ENCODE results near the gene NELL1.

DNA sequence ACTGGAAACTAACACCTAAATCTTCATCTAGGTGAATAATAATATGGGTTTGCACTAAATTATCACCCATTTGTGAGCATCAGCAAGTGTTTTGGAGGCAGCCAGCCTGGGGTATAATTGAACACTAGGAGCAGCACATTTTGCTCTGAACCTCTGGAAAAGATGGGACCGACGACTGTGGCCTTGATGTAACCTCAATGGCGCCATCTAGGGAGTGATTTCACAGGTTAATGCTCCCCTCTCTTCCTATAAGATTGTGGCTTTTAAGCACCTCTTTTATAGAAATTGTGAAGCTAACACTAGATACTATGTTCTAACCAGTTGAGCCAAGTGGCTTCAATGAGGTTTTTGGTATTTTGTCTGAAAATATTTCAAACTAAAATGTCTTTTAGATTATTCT lies 203.7 kb downstream of the NELL1 start:
- TF ChIP-seq, protein P1, sequence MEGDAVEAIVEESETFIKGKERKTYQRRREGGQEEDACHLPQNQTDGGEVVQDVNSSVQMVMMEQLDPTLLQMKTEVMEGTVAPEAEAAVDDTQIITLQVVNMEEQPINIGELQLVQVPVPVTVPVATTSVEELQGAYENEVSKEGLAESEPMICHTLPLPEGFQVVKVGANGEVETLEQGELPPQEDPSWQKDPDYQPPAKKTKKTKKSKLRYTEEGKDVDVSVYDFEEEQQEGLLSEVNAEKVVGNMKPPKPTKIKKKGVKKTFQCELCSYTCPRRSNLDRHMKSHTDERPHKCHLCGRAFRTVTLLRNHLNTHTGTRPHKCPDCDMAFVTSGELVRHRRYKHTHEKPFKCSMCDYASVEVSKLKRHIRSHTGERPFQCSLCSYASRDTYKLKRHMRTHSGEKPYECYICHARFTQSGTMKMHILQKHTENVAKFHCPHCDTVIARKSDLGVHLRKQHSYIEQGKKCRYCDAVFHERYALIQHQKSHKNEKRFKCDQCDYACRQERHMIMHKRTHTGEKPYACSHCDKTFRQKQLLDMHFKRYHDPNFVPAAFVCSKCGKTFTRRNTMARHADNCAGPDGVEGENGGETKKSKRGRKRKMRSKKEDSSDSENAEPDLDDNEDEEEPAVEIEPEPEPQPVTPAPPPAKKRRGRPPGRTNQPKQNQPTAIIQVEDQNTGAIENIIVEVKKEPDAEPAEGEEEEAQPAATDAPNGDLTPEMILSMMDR (IDR thresholded peaks at IDR 0.05; ENCODE audit: insufficient read depth, low read depth, low read length), result no peak
- TF ChIP-seq EZH2 (IDR thresholded peaks at IDR 0.05; ENCODE audit: insufficient read depth, low read length), result no peak

Measured in astrocyte (in vitro differentiated cells and primary cell).